ENCODE data around the gene NBPF3. TPM values are rescaled to one million over a fixed set of nuclear protein-coding genes. Genes with fewer than 3 reads are reported as not detected.
"Not testable (repeated sequence)": the region's sequence is repeated elsewhere in the genome, so short reads cannot be mapped to it uniquely, and the experiment has no call there.

Gene NBPF3
- total RNA-seq, 2 experiments from 2014 or later, result 6.1 to 6.2 TPM

GRCh38 chr1:21519486-21520070 is 79.6 kb downstream of the NBPF3 start:
- H3K9me3 Mint-ChIP-seq; H3K27me3 Mint-ChIP-seq; H3K4me1 Mint-ChIP-seq; POLR2A ChIA-PET; H3K4me3 Mint-ChIP-seq; H3K36me3 Mint-ChIP-seq (ENCODE audit: low read depth); DNase-seq; H3K27ac Mint-ChIP-seq: not testable (repeated sequence)
- CTCF ChIA-PET, result interaction anchor here (0.8 kb wide), 1 partner anchor 10 kb away, joined by 3 read pairs; no protein-coding TSS in a partner anchor

GRCh38 chr1:21520899-21521716 is 81.2 kb downstream of the NBPF3 start:
- no peaks in the 10 kb centered on the region for H3K27me3 Mint-ChIP-seq
- H3K9me3 Mint-ChIP-seq, result no peaks in the 10 kb centered on the region
- POLR2A ChIA-PET, result no interaction called here
- no peaks in the 10 kb centered on the region for H3K4me1 Mint-ChIP-seq
- H3K36me3 Mint-ChIP-seq (ENCODE audit: low read depth), result no peaks in the 10 kb centered on the region
- CTCF ChIA-PET, result interaction anchor here (0.5 to 0.9 kb wide), 3 partner anchors 17 to 309 kb away, joined by 3 to 5 read pairs (median 5); no protein-coding TSS in a partner anchor
- H3K27ac Mint-ChIP-seq, result no peak overlapping the region
- no peak for DNase-seq
- H3K4me3 Mint-ChIP-seq, result no peak overlapping the region

GRCh38 chr1:21521717-21522060 is 81.8 kb downstream of the NBPF3 start:
- H3K4me1 Mint-ChIP-seq, result no peaks in the 10 kb centered on the region
- ChIA-PET POLR2A (no interaction called here), CTCF (interaction anchor here (0.6 to 1.7 kb wide), 3 partner anchors 11 to 289 kb away, joined by 3 to 4 read pairs (median 3); partner anchors contain the start of gene ALPL)
- no peak overlapping the region for H3K4me3 Mint-ChIP-seq
- H3K27ac Mint-ChIP-seq, result no peak overlapping the region
- H3K36me3 Mint-ChIP-seq (ENCODE audit: low read depth), result no peaks in the 10 kb centered on the region
- peaks cover 2% of the 10 kb centered on the region for H3K27me3 Mint-ChIP-seq
- H3K9me3 Mint-ChIP-seq, result no peaks in the 10 kb centered on the region
- DNase-seq, result no peak

GRCh38 chr1:21522525-21523038 is 82.6 kb downstream of the NBPF3 start:
- no peak for DNase-seq
- POLR2A ChIA-PET, result no interaction called here
- no peak overlapping the region for H3K27ac Mint-ChIP-seq
- CTCF ChIA-PET, result interaction anchor here (0.6 to 1.7 kb wide), 4 partner anchors 10 to 289 kb away, joined by 3 to 4 read pairs (median 3); partner anchors contain the start of gene ALPL
- no peak overlapping the region for H3K4me3 Mint-ChIP-seq
- H3K9me3 Mint-ChIP-seq, result no peaks in the 10 kb centered on the region
- no peaks in the 10 kb centered on the region for H3K4me1 Mint-ChIP-seq
- peaks cover 3% of the 10 kb centered on the region for H3K27me3 Mint-ChIP-seq
- H3K36me3 Mint-ChIP-seq (ENCODE audit: low read depth), result no peaks in the 10 kb centered on the region

GRCh38 chr1:21523297-21523813 is 83.4 kb downstream of the NBPF3 start:
- H3K4me3 Mint-ChIP-seq, result no peak overlapping the region
- POLR2A ChIA-PET, result no interaction called here
- no peak for DNase-seq
- no peak overlapping the region for H3K27ac Mint-ChIP-seq
- peaks cover 3% of the 10 kb centered on the region for H3K27me3 Mint-ChIP-seq
- no peaks in the 10 kb centered on the region for H3K36me3 Mint-ChIP-seq (ENCODE audit: low read depth)
- no peaks in the 10 kb centered on the region for H3K4me1 Mint-ChIP-seq
- CTCF ChIA-PET, result interaction anchor here (0.7 to 1.7 kb wide), 2 partner anchors 13 to 14 kb away, joined by 3 read pairs; partner anchors contain the start of gene ALPL
- H3K9me3 Mint-ChIP-seq, result no peaks in the 10 kb centered on the region

GRCh38 chr1:21524220-21524619 is 84.3 kb downstream of the NBPF3 start:
- Mint-ChIP-seq H3K9me3 (no peaks in the 10 kb centered on the region), H3K36me3 (ENCODE audit: low read depth) (no peaks in the 10 kb centered on the region), H3K27ac (no peak overlapping the region), H3K27me3 (peaks cover 3% of the 10 kb centered on the region), H3K4me3 (no peak overlapping the region), H3K4me1 (no peaks in the 10 kb centered on the region)
- CTCF ChIA-PET, result no interaction called here
- no peak for DNase-seq
- POLR2A ChIA-PET, result no interaction called here

- no peak for DNase-seq
- POLR2A ChIA-PET, result no interaction called here
- H3K9me3 Mint-ChIP-seq, result no peaks in the 10 kb centered on the region
- no peak overlapping the region for H3K27ac Mint-ChIP-seq
- no peak overlapping the region for H3K4me3 Mint-ChIP-seq
- H3K36me3 Mint-ChIP-seq (ENCODE audit: low read depth), result no peaks in the 10 kb centered on the region
- CTCF ChIA-PET, result no interaction called here
- H3K27me3 Mint-ChIP-seq, result peaks cover 6% of the 10 kb centered on the region
- H3K4me1 Mint-ChIP-seq, result no peaks in the 10 kb centered on the region
Observed at GRCh38 chr1:21524686-21525339, 84.9 kb downstream of the NBPF3 start.

- H3K27ac Mint-ChIP-seq, result no peak overlapping the region
- POLR2A ChIA-PET, result no interaction called here
- H3K9me3 Mint-ChIP-seq, result no peaks in the 10 kb centered on the region
- no peak overlapping the region for H3K4me3 Mint-ChIP-seq
- no peak for DNase-seq
- no peaks in the 10 kb centered on the region for H3K4me1 Mint-ChIP-seq
- CTCF ChIA-PET, result interaction anchor here (0.5 kb wide), 1 partner anchor 121 kb away, joined by 3 read pairs; no protein-coding TSS in a partner anchor
- H3K27me3 Mint-ChIP-seq, result peaks cover 8% of the 10 kb centered on the region
- no peaks in the 10 kb centered on the region for H3K36me3 Mint-ChIP-seq (ENCODE audit: low read depth)
Observed at GRCh38 chr1:21525340-21525717, 85.4 kb downstream of the NBPF3 start.

GRCh38 chr1:21526441-21526840 is 86.5 kb downstream of the NBPF3 start:
- POLR2A ChIA-PET, result no interaction called here
- Mint-ChIP-seq H3K27ac (no peak overlapping the region), H3K27me3 (peaks cover 14% of the 10 kb centered on the region), H3K4me1 (no peaks in the 10 kb centered on the region), H3K9me3 (no peaks in the 10 kb centered on the region), H3K4me3 (no peak overlapping the region), H3K36me3 (ENCODE audit: low read depth) (no peaks in the 10 kb centered on the region)
- CTCF ChIA-PET, result interaction anchor here (0.6 kb wide), 1 partner anchor 222 kb away, joined by 3 read pairs; no protein-coding TSS in a partner anchor
- DNase-seq, result no peak

- Mint-ChIP-seq H3K27me3 (peaks cover 19% of the 10 kb centered on the region), H3K4me3 (no peak overlapping the region), H3K4me1 (no peaks in the 10 kb centered on the region), H3K36me3 (ENCODE audit: low read depth) (no peaks in the 10 kb centered on the region), H3K9me3 (no peaks in the 10 kb centered on the region), H3K27ac (no peak overlapping the region)
- ChIA-PET POLR2A (no interaction called here), CTCF (interaction anchor here (0.6 kb wide), 3 partner anchors 43 to 938 kb away, joined by 3 to 4 read pairs (median 3); no protein-coding TSS in a partner anchor)
- DNase-seq, result no peak
Observed at GRCh38 chr1:21530368-21531016, 90.6 kb downstream of the NBPF3 start.

- no peak for DNase-seq
- no peaks in the 10 kb centered on the region for H3K4me1 Mint-ChIP-seq
- H3K27me3 Mint-ChIP-seq, result peaks cover 19% of the 10 kb centered on the region
- ChIA-PET CTCF (no interaction called here), POLR2A (no interaction called here)
- H3K4me3 Mint-ChIP-seq, result no peak overlapping the region
- H3K36me3 Mint-ChIP-seq (ENCODE audit: low read depth), result no peaks in the 10 kb centered on the region
- no peak overlapping the region for H3K27ac Mint-ChIP-seq
- no peaks in the 10 kb centered on the region for H3K9me3 Mint-ChIP-seq
Observed at GRCh38 chr1:21531241-21531640, 91.3 kb downstream of the NBPF3 start.

GRCh38 chr1:21532496-21532895 is 92.6 kb downstream of the NBPF3 start:
- Mint-ChIP-seq H3K4me1 (no peaks in the 10 kb centered on the region), H3K36me3 (ENCODE audit: low read depth) (no peaks in the 10 kb centered on the region), H3K4me3 (no peak overlapping the region), H3K27ac (no peak overlapping the region), H3K27me3 (peaks cover 16% of the 10 kb centered on the region), H3K9me3 (no peaks in the 10 kb centered on the region)
- POLR2A ChIA-PET, result no interaction called here
- CTCF ChIA-PET, result interaction anchor here (1.1 kb wide), 1 partner anchor 10 kb away, joined by 3 read pairs; no protein-coding TSS in a partner anchor
- DNase-seq, result no peak
